Bronchial epithelial cell (primary cell): ENCODE measurements around the gene PTPN22. TPM values are rescaled to one million over a fixed set of nuclear protein-coding genes. Genes with fewer than 3 reads are reported as not detected.

Source experiments
- DNase-seq: peaks from one replicate; pipeline ENCODE4 v3.0.0-alpha.2; 2010; ENCODE audit warnings: low read depth
- FAIRE-seq: peaks from 2 replicates; lab custom pipeline; 2011; peaks lifted over from hg19 to GRCh38; lab: Jason Lieb, UNC
- H3K27me3 ChIP-seq: 2 replicates; pipeline ENCODE4 v1.5.1; 2011; ENCODE audit warnings: low read length; ENCODE audit not compliant: control insufficient read depth, insufficient read depth
- H3K36me3 ChIP-seq: 2 replicates; pipeline ENCODE4 v1.5.1; 2011; ENCODE audit warnings: low read length; ENCODE audit not compliant: control insufficient read depth, insufficient read depth
- H3K4me3 ChIP-seq: 2 replicates; pipeline ENCODE4 v1.5.1; 2011; ENCODE audit warnings: mild to moderate bottlenecking, low read depth, low read length, control low read depth
- CTCF ChIP-seq: IDR thresholded peaks from 2 replicates; pipeline ENCODE4 v1.5.1; 2011; ENCODE audit warnings: mild to moderate bottlenecking, moderate library complexity, low read length, control low read depth, inconsistent platforms; ENCODE audit not compliant: insufficient read depth, severe bottlenecking
- total RNA-seq: library from RNA; depleted of rRNA; stranded (reverse); fragments of >200 nt; gene quantifications from 2 replicates; pipeline ENCODE4 v1.2.1, GENCODE V29; 2014

The PTPN22 gene
- total RNA-seq, 1 donor from 2014 or later, result under 0.01 TPM

- FAIRE-seq (no peak), DNase-seq (no peak)
- no peaks in the 10 kb centered on the region for H3K36me3 ChIP-seq
- H3K4me3 ChIP-seq, result no peak overlapping the region
- H3K27me3 ChIP-seq, result no peaks in the 10 kb centered on the region
- no peak for TF ChIP-seq CTCF
Observed at GRCh38 chr1:113813218-113813617, 58.3 kb downstream of the PTPN22 start.

GRCh38 chr1:113812661-113813135, 58.8 kb downstream of the PTPN22 start:
- FAIRE-seq, result no peak
- Histone ChIP-seq H3K4me3 (peak overlapping the region; percentile 29), H3K27me3 (no peaks in the 10 kb centered on the region), H3K36me3 (no peaks in the 10 kb centered on the region)
- DNase-seq, result no peak
- no peak for TF ChIP-seq CTCF

- Histone ChIP-seq H3K27me3 (no peaks in the 10 kb centered on the region), H3K4me3 (peak within 1 kb of the TSS; percentile 75), H3K36me3 (no peaks in the 10 kb centered on the region)
- FAIRE-seq, result no peak
- peak; percentile 96 for DNase-seq
- TF ChIP-seq CTCF, result peak; percentile 10
Observed at GRCh38 chr1:113811888-113812660, 59.4 kb downstream of the PTPN22 start, which contains the start of gene RSBN1. Gene RSBN1 (minus strand): TSS chr1:113812476. CDS start chr1:113812412, 64 bp downstream.

GRCh38 chr1:113811156-113811887, 60.2 kb downstream of the PTPN22 start:
- Histone ChIP-seq H3K4me3 (peak overlapping the region; percentile 75), H3K27me3 (no peaks in the 10 kb centered on the region), H3K36me3 (no peaks in the 10 kb centered on the region)
- FAIRE-seq, result no peak
- no peak for TF ChIP-seq CTCF
- DNase-seq, result peak; percentile 23

GRCh38 chr1:113809670-113810602, 61.6 kb downstream of the PTPN22 start:
- FAIRE-seq, result no peak
- Histone ChIP-seq H3K36me3 (no peaks in the 10 kb centered on the region), H3K4me3 (peak overlapping the region; percentile 75), H3K27me3 (no peaks in the 10 kb centered on the region)
- no peak for TF ChIP-seq CTCF
- no peak for DNase-seq
